ENCODE measurements around the gene SMG6. TPM values are rescaled to one million over a fixed set of nuclear protein-coding genes. Genes with fewer than 3 reads are reported as not detected.
"Not testable (repeated sequence)": the region's sequence is repeated elsewhere in the genome, so short reads cannot be mapped to it uniquely, and the experiment has no call there.

SMG6 gene
- total RNA-seq, 1 donor = 42.7 TPM

- Histone ChIP-seq H3K27me3 (ENCODE audit: insufficient read depth, low read length) (no peaks in the 10 kb centered on the region), H3K4me2 (ENCODE audit: insufficient read depth, low read length) (no peak overlapping the region), H3K36me3 (ENCODE audit: insufficient read depth, low read length) (peaks cover 13% of the 10 kb centered on the region), H2AFZ (ENCODE audit: low read length) (no peak overlapping the region), H3K27ac (ENCODE audit: low read depth, low read length) (no peak overlapping the region), H3K4me1 (ENCODE audit: insufficient read depth, low read length) (no peaks in the 10 kb centered on the region), H3K79me2 (ENCODE audit: insufficient read depth, low read length) (peaks cover 3% of the 10 kb centered on the region), H3K9me3 (ENCODE audit: low read depth, low read length) (no peaks in the 10 kb centered on the region), H3K4me3 (ENCODE audit: insufficient read depth, low read length) (no peak overlapping the region), H4K20me1 (ENCODE audit: insufficient read depth, low read length) (no peaks in the 10 kb centered on the region)
- no peak for TF ChIP-seq CTCF (IDR thresholded peaks at IDR 0.05; ENCODE audit: extremely low read depth, low read depth, low read length)
- no peak for DNase-seq (ENCODE audit: insufficient read length, low spot score, missing footprints)
Observed at GRCh38 chr17:2202302-2202995, 101.1 kb downstream of the SMG6 start.

GRCh38 chr17:2199386-2199785 is 104.2 kb downstream of the SMG6 start:
- H2AFZ ChIP-seq (ENCODE audit: low read length); H3K4me3 ChIP-seq (ENCODE audit: insufficient read depth, low read length); DNase-seq (ENCODE audit: insufficient read length, low spot score, missing footprints); H3K4me1 ChIP-seq (ENCODE audit: insufficient read depth, low read length); H3K79me2 ChIP-seq (ENCODE audit: insufficient read depth, low read length); H4K20me1 ChIP-seq (ENCODE audit: insufficient read depth, low read length); H3K27ac ChIP-seq (ENCODE audit: low read depth, low read length); H3K9me3 ChIP-seq (ENCODE audit: low read depth, low read length); H3K27me3 ChIP-seq (ENCODE audit: insufficient read depth, low read length); H3K4me2 ChIP-seq (ENCODE audit: insufficient read depth, low read length): not testable (repeated sequence)
- peaks cover 13% of the 10 kb centered on the region for H3K36me3 ChIP-seq (ENCODE audit: insufficient read depth, low read length)

GRCh38 chr17:2198927-2199326 is 104.7 kb downstream of the SMG6 start:
- H2AFZ ChIP-seq (ENCODE audit: low read length) = no peak overlapping the region
- H3K27ac ChIP-seq (ENCODE audit: low read depth, low read length) = peak overlapping the region; percentile 10
- H3K4me2 ChIP-seq (ENCODE audit: insufficient read depth, low read length) = no peak overlapping the region
- no peaks in the 10 kb centered on the region for H4K20me1 ChIP-seq (ENCODE audit: insufficient read depth, low read length)
- no peak for TF ChIP-seq CTCF (IDR thresholded peaks at IDR 0.05; ENCODE audit: extremely low read depth, low read depth, low read length)
- no peak overlapping the region for H3K4me3 ChIP-seq (ENCODE audit: insufficient read depth, low read length)
- no peak for DNase-seq (ENCODE audit: insufficient read length, low spot score, missing footprints)
- no peaks in the 10 kb centered on the region for H3K9me3 ChIP-seq (ENCODE audit: low read depth, low read length)
- H3K27me3 ChIP-seq (ENCODE audit: insufficient read depth, low read length) = no peaks in the 10 kb centered on the region
- H3K79me2 ChIP-seq (ENCODE audit: insufficient read depth, low read length) = peaks cover 3% of the 10 kb centered on the region
- H3K36me3 ChIP-seq (ENCODE audit: insufficient read depth, low read length) = peaks cover 9% of the 10 kb centered on the region
- H3K4me1 ChIP-seq (ENCODE audit: insufficient read depth, low read length) = peaks cover 3% of the 10 kb centered on the region

GRCh38 chr17:2197271-2197670 is 106.3 kb downstream of the SMG6 start:
- Histone ChIP-seq H3K9me3 (ENCODE audit: low read depth, low read length) (no peaks in the 10 kb centered on the region), H3K4me2 (ENCODE audit: insufficient read depth, low read length) (no peak overlapping the region), H3K79me2 (ENCODE audit: insufficient read depth, low read length) (no peaks in the 10 kb centered on the region), H3K27me3 (ENCODE audit: insufficient read depth, low read length) (no peaks in the 10 kb centered on the region), H3K4me3 (ENCODE audit: insufficient read depth, low read length) (no peak overlapping the region), H3K36me3 (ENCODE audit: insufficient read depth, low read length) (peaks cover 2% of the 10 kb centered on the region), H3K4me1 (ENCODE audit: insufficient read depth, low read length) (peaks cover 17% of the 10 kb centered on the region), H2AFZ (ENCODE audit: low read length) (no peak overlapping the region), H4K20me1 (ENCODE audit: insufficient read depth, low read length) (no peaks in the 10 kb centered on the region), H3K27ac (ENCODE audit: low read depth, low read length) (no peak overlapping the region)
- no peak for TF ChIP-seq CTCF (IDR thresholded peaks at IDR 0.05; ENCODE audit: extremely low read depth, low read depth, low read length)
- DNase-seq (ENCODE audit: insufficient read length, low spot score, missing footprints) = no peak

All from osteoblast (primary cell).